GM11168 (cell line): ENCODE results near the gene CIP2A.

ENCODE experiments used
- in situ Hi-C: fragments of 300-500 bp; cut with MboI; formaldehyde crosslinking; loops from one replicate; pipeline ENCODE4 v1.12.0; 2022; ENCODE audit warnings: low sequenced_read_pairs; ENCODE audit not compliant: unreplicated experiment

Gene CIP2A

DNA sequence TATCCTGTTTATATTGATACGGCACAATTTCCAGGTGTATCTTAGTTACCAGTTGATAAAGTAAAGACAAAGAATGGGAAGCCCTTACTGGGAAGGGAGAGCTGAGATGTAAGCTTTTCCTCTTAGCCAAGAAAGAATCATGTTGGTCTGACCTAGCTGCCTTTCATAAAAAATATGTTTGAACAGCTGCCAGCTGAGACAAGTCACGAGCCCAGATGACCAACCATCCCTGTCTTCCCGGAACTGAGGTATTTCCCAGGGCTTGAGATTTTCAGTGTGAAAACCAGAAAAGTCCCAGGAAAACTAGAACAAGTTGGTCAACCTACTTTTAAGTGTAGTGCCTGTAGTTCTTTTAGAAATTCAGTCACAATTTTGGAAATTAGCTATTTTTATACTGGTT is 75.3 kb downstream of the CIP2A start:
- in situ Hi-C loops, result no loop called here

DNA sequence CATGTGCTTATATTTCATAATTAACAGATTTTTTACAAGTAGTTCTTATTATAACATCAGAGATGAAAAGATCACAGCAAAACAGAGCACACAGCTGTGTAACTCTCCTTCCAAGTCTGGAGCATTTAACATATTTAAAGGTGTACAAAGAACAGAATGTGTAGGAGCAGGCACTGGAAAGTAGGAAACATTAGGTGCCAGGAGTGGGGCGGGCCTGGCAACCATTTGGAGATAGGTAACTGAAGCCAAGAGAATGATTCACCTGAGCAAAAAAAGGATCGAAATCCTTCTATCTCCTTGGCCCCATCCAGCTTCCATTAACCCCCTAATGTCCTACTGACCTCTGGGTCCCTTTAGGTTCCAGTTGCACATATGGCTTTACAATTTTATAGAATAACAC is 76.6 kb downstream of the CIP2A start:
- in situ Hi-C loops, result no loop called here

DNA sequence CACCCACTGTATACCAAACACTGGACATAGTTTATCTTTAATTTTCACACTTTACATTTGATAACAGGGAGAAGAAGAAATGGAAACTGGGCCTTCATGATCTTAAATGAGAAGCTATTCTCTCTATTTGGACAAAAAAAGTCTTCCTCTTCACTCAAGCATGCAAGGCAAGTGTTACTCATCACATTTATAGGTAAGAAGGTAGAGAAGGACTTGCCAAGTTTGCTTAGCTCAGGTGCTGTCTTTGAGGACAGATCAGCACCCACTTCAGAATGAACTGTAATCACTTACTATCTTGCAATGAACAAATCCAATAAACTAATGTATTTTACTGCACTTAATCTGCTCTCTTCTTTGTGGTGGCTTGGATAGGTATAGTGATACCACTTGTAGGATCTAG is 77.7 kb downstream of the CIP2A start:
- in situ Hi-C loops, result no loop called here

DNA sequence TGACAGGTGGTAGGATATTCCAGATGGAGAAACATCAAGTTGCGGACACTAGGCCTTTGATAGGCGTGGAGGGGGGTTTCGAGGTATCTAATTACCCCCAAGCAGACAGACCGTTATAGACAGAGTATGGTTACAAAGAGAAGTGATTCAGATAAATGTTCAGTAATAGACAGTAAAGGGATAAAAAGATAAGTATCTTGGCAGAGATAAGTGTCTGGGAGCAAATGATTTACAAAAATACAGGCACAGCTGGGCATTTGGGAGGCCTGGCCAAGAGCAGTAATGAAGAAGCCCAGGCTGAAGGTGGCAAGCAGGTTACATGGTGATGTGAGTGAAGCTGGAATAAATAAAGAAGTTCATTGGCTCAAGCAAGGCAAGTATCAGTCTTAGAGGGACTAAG is 78.2 kb downstream of the CIP2A start:
- in situ Hi-C loops, result no loop called here

DNA sequence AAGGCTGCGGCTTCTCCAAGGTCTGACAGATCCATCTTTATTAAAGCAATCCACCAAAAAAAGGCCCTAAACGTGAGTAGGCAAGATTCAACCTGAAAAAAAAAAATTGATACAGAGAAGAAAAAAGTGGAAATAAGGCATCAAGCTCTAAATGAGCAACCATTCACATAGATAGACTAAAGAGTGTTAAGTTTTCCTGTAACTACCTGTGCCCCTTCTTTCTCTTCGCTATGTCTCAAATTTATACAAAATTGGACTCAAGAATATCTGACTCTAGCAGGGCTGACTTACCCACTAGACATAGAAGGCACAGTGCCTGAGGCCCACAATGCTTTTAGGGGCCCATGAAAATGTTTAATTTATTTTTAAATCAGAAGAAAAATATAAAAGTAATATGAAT is 78.7 kb downstream of the CIP2A start, which contains the start of gene MYH15:
Gene MYH15, minus strand, starts transcription at position 101 of the 400 bp plus-strand sequence. Its CDS starts 66 bp downstream, at position 35.
- in situ Hi-C loops, result no loop called here

DNA sequence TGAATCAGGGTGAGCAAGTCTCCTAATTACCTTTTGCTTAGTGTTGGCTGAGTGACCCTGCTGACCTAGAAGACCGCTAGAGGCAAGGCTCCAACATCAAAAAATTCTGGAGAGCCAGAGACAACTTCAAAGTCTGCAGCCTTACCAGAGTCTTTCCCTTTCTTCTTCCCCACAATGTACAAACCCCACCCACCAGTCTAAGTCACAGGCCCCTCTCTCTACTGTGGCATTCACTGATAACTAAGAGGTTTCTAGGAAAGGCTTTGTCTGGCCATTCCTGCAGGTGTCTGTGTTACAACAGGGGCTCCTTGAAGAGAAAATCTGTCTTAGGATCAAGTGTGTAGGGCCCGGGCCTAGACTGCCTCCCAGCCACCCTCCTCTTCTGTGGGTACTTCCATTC is 79.4 kb downstream of the CIP2A start:
- in situ Hi-C loops, result no loop called here

DNA sequence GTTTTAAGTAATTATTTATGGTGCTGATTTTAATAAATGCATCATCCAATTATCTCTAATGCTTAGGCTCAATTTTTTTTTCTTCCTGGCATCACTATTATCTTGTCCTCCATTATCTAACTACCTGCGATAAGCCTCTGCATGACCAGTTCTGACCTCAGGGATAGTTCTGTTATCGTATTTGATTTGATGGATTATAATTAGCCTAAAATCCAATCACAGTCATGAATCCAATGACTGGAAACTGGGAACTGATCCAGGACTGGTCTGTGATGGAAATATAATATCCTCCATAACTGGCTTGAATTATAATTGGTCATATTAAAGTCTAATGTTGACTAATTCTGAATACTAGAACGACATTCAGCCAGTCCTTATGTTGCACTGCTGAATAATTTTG is 80.0 kb downstream of the CIP2A start:
- in situ Hi-C loops, result no loop called here

DNA sequence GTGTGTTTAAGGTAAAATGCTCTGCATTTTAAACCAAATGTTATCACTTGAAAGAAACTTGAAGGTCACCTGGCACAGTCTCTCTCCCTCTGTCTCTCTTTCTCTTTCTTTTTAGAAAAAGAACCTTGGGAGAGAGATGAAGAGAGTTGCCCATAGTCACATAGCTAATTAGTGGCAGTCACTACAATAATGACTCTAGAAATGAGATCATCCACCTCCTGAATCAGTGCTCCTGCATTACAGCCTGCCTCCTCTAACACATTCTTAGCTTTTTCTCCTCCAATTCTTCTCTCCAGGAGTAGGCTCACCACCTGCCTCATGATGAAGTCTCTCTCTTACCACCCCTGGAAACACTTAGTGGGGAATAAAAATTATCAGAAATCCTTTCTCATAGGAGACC is 81.3 kb downstream of the CIP2A start:
- in situ Hi-C loops, result no loop called here

DNA sequence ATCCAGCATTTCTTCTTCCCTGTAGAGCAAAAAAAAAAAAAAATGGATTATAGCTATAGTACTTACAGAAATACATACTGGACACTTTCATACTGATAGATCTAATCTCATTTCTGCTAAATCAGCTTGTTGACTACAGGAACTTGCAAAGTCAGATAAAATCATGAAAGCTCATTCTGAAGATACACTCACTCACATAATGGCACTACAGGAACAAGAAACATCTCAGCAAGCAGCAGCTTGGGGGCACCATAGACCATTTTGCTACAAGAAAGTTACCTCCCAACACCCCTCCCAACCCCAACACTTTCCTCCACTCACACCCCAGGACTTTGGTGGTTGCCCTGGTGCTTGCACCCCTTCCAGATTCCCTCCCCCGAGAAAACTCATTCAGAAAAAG is 83.4 kb downstream of the CIP2A start:
- in situ Hi-C loops, result no loop called here

DNA sequence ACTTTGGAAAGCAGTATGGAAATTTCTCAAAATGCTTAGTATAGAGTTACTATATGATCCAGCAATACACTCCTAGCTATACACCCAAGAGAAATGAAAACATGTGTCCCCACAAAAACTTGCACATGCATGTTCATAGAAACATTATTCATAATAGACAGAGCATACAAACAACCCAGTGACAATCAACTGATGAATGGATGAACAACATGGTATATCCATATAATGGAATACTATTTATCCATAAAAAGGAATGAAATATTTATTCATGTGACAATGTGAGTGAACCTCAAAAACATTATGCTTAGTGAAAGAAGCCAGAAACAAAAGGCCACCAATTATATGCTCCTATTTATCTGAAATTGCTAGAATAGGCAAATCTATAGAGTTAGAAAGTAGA is 85.5 kb downstream of the CIP2A start:
- in situ Hi-C loops, result no loop called here

DNA sequence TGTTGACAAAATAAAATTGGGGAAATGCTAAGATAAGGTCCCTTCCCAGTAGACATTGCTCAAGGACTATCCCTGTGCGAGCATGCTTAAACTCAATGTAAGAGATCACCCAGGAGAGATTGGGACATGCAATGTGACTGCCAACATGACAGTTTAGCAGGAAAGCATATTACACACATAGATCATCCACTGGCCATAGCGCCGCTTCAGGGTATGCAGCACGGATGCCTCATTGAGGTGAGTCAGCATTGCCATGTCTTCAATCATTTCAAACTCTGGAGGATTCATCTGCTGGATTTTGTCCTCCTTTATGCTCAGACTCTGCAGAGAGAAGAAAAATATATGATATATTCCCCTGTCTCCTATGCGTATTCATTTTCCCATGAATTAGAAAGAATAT is 87.7 kb downstream of the CIP2A start:
- in situ Hi-C loops, result no loop called here

DNA sequence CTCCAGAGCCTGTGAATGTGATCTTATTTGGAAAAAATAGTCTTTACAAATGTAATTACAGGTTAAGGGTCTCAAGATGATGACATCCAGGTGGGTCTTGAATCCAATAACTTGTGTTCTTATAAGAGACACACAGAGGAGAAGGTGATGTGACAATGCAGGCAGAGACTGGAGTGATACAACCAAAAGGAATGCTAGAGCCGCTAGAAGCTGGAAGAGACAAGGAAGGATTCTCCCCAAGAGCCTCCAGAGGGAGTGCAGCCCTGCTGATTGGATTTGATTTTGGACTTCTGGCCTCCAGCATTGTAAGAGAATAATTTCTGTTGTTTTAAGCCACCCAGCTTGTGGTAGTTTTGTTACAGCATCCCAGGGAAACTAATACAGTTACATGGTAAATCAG is 88.5 kb downstream of the CIP2A start:
- in situ Hi-C loops, result no loop called here
